PFSK-1 (cell line): Measurements from ENCODE around the gene PNCK.

Source experiments
- FOXP2 ChIP-seq: optimal IDR thresholded peaks from 2 replicates; pipeline ENCODE3; 2011; ENCODE audit warnings: borderline replicate concordance, control low read depth, inconsistent platforms; ENCODE audit not compliant: insufficient read depth; ENCODE audit errors: extremely low read length, extremely low read depth
- POLR2AphosphoS5 ChIP-seq: IDR thresholded peaks from 2 replicates; pipeline ENCODE4 v1.6.1; 2012; ENCODE audit warnings: low read depth, mild to moderate bottlenecking, control low read depth, low read length, moderate library complexity
- SIN3A ChIP-seq: IDR thresholded peaks from 2 replicates; pipeline ENCODE4 v1.6.1; 2012; ENCODE audit warnings: mild to moderate bottlenecking, low read length, moderate library complexity, borderline replicate concordance; ENCODE audit not compliant: insufficient read depth
- TAF1 ChIP-seq: IDR thresholded peaks from 2 replicates; pipeline ENCODE4 v1.6.1; 2012; ENCODE audit warnings: low read length, control low read depth, borderline replicate concordance; ENCODE audit not compliant: insufficient read depth
- TF ChIP-seq, protein P1 (sequence below), 2 experiments: IDR thresholded peaks; 2 replicates each; pipeline versions ENCODE4 v1.6.1 to v1.8.0; 2011 to 2012; ENCODE audit warnings: low read depth in 2 of 2, low read length in 2 of 2, control low read depth in 1 of 2, inconsistent platforms in 1 of 2, mild to moderate bottlenecking in 1 of 2, moderate library complexity in 1 of 2; ENCODE audit not compliant: insufficient read depth in 1 of 2

The PNCK gene

DNA sequence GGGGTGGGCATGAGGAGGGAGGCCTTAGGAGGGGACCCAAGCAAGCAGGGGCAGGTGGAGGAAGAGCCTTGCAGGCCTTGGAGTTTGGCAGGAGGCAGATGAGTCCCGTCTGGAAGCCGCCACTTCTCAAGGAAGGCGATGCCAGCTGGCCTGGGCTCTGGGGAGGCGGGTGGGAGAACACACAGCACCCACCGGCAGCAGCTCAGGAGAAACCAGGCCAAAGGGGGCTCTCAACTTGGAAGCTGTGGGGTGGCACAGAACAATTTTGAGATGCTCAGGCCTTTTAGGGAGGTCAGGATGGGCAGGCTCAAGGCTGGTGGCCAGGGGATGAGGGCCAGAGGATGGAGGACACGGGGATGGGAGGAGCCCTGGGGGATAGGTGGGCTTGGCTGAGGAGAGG, 38.2 kb downstream of the PNCK start:
- no peak for TF ChIP-seq FOXP2

DNA sequence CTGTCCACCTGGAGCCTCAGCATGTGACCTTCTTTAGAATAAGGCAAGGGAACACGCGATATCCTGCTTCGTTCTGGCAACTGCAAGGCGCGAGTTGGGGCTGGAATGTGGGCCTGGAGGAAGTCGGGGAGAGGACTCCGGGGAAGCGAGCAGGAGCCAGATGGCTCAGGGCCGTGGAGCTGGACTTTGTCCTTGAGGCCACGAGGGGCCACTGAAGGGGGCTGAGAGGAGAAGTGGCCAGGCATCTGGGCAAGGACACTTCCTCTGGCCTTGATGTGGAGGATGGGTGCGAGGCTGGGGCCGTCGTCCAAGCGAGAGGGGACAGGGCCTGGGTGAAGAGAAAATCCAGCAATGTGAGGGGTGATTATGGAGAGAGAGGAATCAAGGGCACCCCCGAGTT, 38.8 kb downstream of the PNCK start:
- TF ChIP-seq TAF1 (no peak), FOXP2 (no peak), POLR2AphosphoS5 (no peak)
- TF ChIP-seq, protein P1, sequence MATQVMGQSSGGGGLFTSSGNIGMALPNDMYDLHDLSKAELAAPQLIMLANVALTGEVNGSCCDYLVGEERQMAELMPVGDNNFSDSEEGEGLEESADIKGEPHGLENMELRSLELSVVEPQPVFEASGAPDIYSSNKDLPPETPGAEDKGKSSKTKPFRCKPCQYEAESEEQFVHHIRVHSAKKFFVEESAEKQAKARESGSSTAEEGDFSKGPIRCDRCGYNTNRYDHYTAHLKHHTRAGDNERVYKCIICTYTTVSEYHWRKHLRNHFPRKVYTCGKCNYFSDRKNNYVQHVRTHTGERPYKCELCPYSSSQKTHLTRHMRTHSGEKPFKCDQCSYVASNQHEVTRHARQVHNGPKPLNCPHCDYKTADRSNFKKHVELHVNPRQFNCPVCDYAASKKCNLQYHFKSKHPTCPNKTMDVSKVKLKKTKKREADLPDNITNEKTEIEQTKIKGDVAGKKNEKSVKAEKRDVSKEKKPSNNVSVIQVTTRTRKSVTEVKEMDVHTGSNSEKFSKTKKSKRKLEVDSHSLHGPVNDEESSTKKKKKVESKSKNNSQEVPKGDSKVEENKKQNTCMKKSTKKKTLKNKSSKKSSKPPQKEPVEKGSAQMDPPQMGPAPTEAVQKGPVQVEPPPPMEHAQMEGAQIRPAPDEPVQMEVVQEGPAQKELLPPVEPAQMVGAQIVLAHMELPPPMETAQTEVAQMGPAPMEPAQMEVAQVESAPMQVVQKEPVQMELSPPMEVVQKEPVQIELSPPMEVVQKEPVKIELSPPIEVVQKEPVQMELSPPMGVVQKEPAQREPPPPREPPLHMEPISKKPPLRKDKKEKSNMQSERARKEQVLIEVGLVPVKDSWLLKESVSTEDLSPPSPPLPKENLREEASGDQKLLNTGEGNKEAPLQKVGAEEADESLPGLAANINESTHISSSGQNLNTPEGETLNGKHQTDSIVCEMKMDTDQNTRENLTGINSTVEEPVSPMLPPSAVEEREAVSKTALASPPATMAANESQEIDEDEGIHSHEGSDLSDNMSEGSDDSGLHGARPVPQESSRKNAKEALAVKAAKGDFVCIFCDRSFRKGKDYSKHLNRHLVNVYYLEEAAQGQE (IDR thresholded peaks at IDR 0.05; ENCODE audit: insufficient read depth in 1 of 2, low read depth in 2 of 2, low read length in 2 of 2), result no peak

DNA sequence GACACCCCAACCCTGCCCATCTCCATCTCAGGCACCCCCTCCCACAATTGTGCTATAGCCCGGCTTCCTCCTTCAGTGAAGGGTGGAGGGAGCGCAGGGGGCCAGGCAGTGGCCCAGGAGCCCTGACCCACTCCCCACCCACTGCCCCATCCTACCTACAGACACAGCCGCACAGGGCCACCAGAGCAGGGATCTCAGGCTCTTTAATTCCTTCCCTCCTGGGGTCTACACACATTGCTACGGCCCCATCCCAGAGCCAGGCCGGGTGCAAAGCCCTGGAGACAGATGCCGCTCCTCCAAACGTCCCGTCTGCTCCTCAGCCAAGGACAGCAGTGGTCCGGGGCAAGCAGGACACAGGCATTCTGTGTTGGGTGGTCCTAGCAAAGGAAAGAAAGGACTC, 39.4 kb downstream of the PNCK start:
- no peak for TF ChIP-seq SIN3A
- TF ChIP-seq, protein P1 (IDR thresholded peaks at IDR 0.05; ENCODE audit: insufficient read depth in 1 of 2, low read depth in 2 of 2, low read length in 2 of 2), result no peak

DNA sequence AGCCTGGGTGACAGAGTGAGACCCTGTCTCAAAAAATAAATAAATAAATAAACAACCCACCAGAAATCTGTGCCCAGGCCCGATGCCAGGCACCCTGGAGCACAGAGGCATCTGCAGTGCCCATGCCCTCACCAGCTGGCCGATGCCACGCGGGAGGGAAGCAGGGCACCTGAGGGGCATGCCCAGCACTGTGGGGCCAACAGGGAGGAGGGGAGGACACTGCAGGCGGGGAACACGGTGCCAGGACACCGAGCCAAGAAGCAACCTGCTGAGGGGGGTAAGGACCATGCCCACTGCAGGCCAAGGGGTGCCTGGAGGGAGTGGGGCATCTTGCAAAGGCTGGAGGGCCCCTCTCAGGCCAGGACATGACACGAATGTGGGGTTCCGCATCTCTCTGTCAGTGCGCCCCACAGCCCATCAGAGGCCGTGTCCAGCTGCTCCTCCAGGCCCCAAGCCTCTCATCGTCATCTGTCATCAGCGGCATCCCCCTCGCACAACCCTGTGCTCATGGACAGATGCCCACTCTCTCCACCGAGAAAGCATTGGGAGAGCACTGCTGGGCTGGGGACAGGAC, 39.9 kb downstream of the PNCK start:
- TF ChIP-seq, protein P1 (IDR thresholded peaks at IDR 0.05; ENCODE audit: insufficient read depth in 1 of 2, low read depth in 2 of 2, low read length in 2 of 2), result no peak
- TF ChIP-seq FOXP2 (no peak), POLR2AphosphoS5 (no peak), TAF1 (no peak), SIN3A (no peak)

DNA sequence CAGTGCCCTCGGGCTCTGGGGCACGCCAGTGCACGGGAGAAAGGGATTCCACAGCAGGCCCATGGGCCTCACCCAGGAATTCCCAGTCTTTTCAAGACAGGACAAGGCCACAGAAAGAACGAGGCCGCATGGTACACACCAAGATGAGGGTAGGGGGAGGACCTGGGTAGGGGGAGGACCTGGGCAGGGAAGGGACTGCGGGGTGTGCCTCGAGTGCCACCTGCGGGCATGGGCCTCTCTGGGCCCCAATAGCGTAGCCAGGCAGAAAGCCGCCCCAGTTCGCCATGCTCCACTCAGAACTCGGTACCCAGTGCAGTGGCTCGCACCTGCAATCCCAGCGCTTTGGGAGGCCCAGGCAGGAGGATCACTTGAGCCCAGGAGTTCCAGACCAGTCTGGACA, 40.6 kb downstream of the PNCK start:
- no peak for TF ChIP-seq FOXP2
- no peak for TF ChIP-seq TAF1
- TF ChIP-seq, protein P1 (IDR thresholded peaks at IDR 0.05; ENCODE audit: insufficient read depth in 1 of 2, low read depth in 2 of 2, low read length in 2 of 2), result no peak
